ENCODE results near the gene G0S2. TPM values are rescaled to one million over a fixed set of nuclear protein-coding genes. Genes with fewer than 3 reads are reported as not detected.

G0S2 gene
- total RNA-seq, 1 experiment from 2014 or later: 0.35 TPM

DNA sequence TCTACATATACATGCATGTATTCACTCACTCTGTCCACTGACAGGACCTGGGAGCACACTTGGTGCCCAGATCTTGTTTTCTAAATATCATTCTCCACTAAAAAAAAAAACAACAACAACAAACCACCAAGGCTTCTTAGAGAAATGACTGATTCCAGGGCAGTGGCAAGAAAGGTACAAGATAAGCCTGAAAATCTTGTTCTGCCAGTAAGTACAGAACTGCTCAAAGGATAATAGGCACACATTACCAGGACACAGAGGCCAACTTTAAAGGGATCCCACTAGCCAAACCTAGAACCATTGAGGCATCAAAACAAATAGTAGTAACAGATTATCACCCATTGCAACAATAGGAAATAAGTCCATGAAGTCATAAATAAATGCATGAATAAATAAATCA lies 40.1 kb downstream of the G0S2 start:
- no peaks in the 10 kb centered on the region for H3K79me1 ChIP-seq (ENCODE audit: insufficient read depth, low read depth, low read length, poor library complexity, severe bottlenecking)
- TF ChIP-seq, protein P1, sequence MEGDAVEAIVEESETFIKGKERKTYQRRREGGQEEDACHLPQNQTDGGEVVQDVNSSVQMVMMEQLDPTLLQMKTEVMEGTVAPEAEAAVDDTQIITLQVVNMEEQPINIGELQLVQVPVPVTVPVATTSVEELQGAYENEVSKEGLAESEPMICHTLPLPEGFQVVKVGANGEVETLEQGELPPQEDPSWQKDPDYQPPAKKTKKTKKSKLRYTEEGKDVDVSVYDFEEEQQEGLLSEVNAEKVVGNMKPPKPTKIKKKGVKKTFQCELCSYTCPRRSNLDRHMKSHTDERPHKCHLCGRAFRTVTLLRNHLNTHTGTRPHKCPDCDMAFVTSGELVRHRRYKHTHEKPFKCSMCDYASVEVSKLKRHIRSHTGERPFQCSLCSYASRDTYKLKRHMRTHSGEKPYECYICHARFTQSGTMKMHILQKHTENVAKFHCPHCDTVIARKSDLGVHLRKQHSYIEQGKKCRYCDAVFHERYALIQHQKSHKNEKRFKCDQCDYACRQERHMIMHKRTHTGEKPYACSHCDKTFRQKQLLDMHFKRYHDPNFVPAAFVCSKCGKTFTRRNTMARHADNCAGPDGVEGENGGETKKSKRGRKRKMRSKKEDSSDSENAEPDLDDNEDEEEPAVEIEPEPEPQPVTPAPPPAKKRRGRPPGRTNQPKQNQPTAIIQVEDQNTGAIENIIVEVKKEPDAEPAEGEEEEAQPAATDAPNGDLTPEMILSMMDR (conservative IDR thresholded peaks at IDR 0.05): no peak
- no peak overlapping the region for H3K23ac ChIP-seq (ENCODE audit: insufficient read length, low read depth, low read length)
- no peak overlapping the region for H3T11ph ChIP-seq (ENCODE audit: low read length)
- H3K4ac ChIP-seq (ENCODE audit: low read depth, low read length): no peak overlapping the region
- no peaks in the 10 kb centered on the region for H3K23me2 ChIP-seq (ENCODE audit: insufficient read length, low read depth, low read length, poor library complexity, severe bottlenecking)
- no peak overlapping the region for H3K56ac ChIP-seq (ENCODE audit: insufficient read length, low read depth, low read length)
- no peak overlapping the region for H2AFZ ChIP-seq (ENCODE audit: low read length)
- no peaks in the 10 kb centered on the region for H3K79me2 ChIP-seq (ENCODE audit: insufficient read depth, low read length)
- H2BK120ac ChIP-seq (ENCODE audit: low read depth, low read length, poor library complexity, severe bottlenecking): no peak overlapping the region
- H3K27ac ChIP-seq (ENCODE audit: insufficient read length, low read depth, low read length): no peak overlapping the region
- H3K4me1 ChIP-seq (ENCODE audit: insufficient read depth, low read length): no peaks in the 10 kb centered on the region; the same call in 1 of the 2 replicates
- no peak overlapping the region for H2BK20ac ChIP-seq (ENCODE audit: low read depth, low read length, poor library complexity, severe bottlenecking)
- no peak overlapping the region for H3K14ac ChIP-seq (ENCODE audit: insufficient read depth, low read length)
- no peak overlapping the region for H3K4me2 ChIP-seq (ENCODE audit: insufficient read depth, insufficient read length, low read length)
- no peak overlapping the region for H2AK5ac ChIP-seq (ENCODE audit: insufficient read length, low read length)
- no peak overlapping the region for H4K91ac ChIP-seq (ENCODE audit: insufficient read length, low read depth, low read length)
- no peak overlapping the region for H4K5ac ChIP-seq (ENCODE audit: insufficient read length, low read depth, low read length)
- H3K9me3 ChIP-seq (ENCODE audit: control insufficient read depth, low read depth, low read length): no peaks in the 10 kb centered on the region
- H3K18ac ChIP-seq (ENCODE audit: insufficient read length, low read depth, low read length): no peak overlapping the region
- no peak overlapping the region for H2BK15ac ChIP-seq (ENCODE audit: low read depth, low read length)
- Mint-ChIP-seq H3K36me3 (ENCODE audit: insufficient read depth in 1 of 3, low read depth in 3 of 3) (no peaks in the 10 kb centered on the region), H3K27me3 (ENCODE audit: low read depth) (peaks cover 6% of the 10 kb centered on the region; the same call in 1 of the 2 replicates), H3K27ac (no peak overlapping the region), H3K9me3 (no peaks in the 10 kb centered on the region), H3K4me1 (no peaks in the 10 kb centered on the region), H3K4me3 (no peak overlapping the region)
- H3K9ac ChIP-seq (ENCODE audit: extremely low read depth, insufficient read length, low read length): no peak overlapping the region
- no peak overlapping the region for H2BK12ac ChIP-seq (ENCODE audit: insufficient read length, low read depth, low read length)
- H2BK5ac ChIP-seq (ENCODE audit: insufficient read length, low read length): no peak overlapping the region
- H4K8ac ChIP-seq (replicated peaks; ENCODE audit: insufficient read length, low read depth, low read length): no peak overlapping the region
- no peaks in the 10 kb centered on the region for H3K27me3 ChIP-seq (ENCODE audit: insufficient read depth, low read length)
- DNase-seq: no peak
- no peaks in the 10 kb centered on the region for H4K20me1 ChIP-seq (ENCODE audit: control insufficient read depth, insufficient read depth, insufficient read length)
